ENCODE data around the gene TMEM33. TPM values are rescaled to one million over a fixed set of nuclear protein-coding genes. Genes with fewer than 3 reads are reported as not detected.

TMEM33 gene
- total RNA-seq, 1 donor from 2014 or later: 65.1 TPM

DNA sequence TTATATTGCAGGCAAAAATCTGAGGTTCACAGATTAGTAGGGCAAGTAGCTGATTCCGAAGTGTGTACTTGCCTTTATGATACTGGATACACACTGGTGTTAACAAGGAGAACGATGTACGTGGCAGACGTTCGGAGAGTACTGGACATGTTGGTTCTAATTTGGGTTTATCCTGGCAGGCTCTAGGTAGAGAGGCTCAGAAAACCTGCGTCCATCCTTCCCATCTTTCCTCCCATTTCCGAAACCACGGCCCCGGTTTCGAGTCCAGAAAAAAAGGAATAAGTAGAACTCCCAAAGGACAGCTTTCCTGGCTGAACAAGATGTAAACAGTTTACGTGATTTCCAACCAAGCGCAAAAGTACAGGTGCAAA is 54.8 kb downstream of the TMEM33 start:
- Histone ChIP-seq H3K36me3 (no peaks in the 10 kb centered on the region), H3K27ac (peak overlapping the region; percentile 81 to 93), H3K27me3 (no peaks in the 10 kb centered on the region), H3K9me3 (no peaks in the 10 kb centered on the region), H3K4me3 (peak overlapping the region; percentile 78 to 99), H3K4me1 (peaks cover 7 to 17% of the 10 kb centered on the region in 2 donors)
- TF ChIP-seq, protein P1, sequence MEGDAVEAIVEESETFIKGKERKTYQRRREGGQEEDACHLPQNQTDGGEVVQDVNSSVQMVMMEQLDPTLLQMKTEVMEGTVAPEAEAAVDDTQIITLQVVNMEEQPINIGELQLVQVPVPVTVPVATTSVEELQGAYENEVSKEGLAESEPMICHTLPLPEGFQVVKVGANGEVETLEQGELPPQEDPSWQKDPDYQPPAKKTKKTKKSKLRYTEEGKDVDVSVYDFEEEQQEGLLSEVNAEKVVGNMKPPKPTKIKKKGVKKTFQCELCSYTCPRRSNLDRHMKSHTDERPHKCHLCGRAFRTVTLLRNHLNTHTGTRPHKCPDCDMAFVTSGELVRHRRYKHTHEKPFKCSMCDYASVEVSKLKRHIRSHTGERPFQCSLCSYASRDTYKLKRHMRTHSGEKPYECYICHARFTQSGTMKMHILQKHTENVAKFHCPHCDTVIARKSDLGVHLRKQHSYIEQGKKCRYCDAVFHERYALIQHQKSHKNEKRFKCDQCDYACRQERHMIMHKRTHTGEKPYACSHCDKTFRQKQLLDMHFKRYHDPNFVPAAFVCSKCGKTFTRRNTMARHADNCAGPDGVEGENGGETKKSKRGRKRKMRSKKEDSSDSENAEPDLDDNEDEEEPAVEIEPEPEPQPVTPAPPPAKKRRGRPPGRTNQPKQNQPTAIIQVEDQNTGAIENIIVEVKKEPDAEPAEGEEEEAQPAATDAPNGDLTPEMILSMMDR (IDR thresholded peaks at IDR 0.05): no peak
- DNase-seq (ENCODE audit: low spot score in 2 of 2): no peak
- intact Hi-C loops (cut with DNase I): loop anchor here (1.0 kb wide), 1 partner anchor 55 kb away; the partner anchor contains the start of gene TMEM33

DNA sequence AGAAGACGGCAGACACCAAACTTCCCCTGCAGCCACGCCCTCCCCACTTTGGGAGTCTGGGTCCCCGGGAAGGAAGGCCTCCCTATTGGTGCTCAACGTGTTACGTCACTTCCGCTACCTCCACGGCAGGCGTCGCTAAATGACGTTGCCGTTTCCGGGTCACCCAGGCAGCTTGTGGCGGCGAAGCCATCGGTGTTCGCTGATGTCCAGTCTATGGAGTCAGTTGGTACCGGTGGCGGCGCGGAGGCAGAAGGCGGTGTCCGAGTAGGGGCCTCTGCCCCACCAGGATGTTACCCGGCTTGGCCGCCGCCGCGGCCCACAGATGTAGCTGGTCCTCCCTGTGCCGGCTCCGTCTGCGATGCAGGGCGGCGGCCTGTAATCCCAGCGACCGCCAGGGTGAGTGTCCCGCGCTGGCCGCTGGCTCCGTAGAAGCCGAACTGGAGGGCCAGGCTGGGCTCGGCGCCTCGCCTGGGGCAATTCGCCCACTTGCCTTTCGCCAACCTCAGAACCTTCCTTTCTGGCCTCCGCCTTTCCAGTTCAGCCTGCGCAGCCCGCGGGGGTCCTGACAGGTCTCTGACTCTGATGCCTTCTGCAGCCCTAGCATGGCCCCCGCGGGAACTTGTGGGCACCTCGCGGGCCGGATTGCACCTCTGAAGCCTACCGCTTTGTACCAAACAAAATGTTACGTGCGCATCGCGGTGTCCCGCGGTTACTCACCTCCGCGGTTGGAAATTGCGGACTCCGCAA is 55.3 kb downstream of the TMEM33 start, which contains the start of gene SLC30A9:
Gene SLC30A9, plus strand, starts transcription at position 166 of the 747 bp plus-strand sequence. Its CDS starts 122 bp downstream, at position 288.
- Histone ChIP-seq H3K4me1 (peaks cover 7 to 17% of the 10 kb centered on the region in 2 donors), H3K27me3 (no peaks in the 10 kb centered on the region), H3K36me3 (no peaks in the 10 kb centered on the region), H3K4me3 (peak within 1 kb of the TSS; percentile 78 to 99), H3K27ac (peak within 1 kb of the TSS; percentile 81 to 93), H3K9me3 (no peaks in the 10 kb centered on the region)
- peak; percentile 88 to 98 for DNase-seq (ENCODE audit: low spot score in 2 of 2)
- intact Hi-C loops (cut with DNase I): loop anchor here (1.0 kb wide), 1 partner anchor 55 kb away; the partner anchor contains the start of gene TMEM33
- TF ChIP-seq, protein P1 (IDR thresholded peaks at IDR 0.05): peak; percentile 30 to 46 (median 40)

DNA sequence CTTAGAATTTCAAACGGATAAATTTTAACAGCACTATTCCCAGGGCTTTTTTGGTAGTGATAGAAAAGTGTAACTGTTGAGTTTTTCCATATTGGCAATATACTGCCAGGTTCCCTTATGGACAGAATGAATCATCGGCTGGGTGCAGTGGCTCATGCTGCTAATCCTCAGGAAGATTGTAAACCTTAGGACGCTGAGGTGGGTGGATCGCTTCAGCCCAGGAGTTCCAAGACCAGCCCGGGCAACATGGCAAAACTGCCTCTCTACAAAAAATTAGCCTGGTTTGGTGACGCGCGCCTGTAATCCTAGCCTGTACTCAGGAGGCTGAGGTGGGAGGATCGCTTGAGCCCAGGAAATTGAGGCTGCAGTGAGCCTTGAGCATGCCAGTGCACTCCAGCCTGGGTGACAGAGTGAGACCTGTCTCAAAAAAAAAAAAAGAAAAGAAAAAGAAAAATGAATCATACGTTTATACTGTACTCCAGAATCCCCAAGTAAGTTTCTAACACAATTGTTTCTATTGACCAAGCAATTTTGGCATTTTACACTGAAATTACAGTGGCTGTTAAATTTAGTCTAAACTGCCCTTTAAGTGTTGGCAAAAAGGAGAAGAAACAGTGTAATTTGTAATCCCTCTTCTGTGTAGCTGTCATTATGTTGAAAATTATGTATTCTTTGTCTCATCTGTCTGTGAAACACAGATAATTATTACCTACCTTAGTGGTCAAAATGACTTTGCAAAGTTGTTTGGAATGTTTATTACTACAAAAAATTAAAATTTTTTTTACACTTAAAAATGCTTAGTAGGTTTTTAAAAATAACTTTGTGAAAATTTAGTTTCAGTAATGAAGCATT is 56.9 kb downstream of the TMEM33 start:
- TF ChIP-seq, protein P1 (IDR thresholded peaks at IDR 0.05): no peak
- H3K27me3 ChIP-seq: no peaks in the 10 kb centered on the region
- intact Hi-C loops (cut with DNase I): no loop called here
- H3K4me1 ChIP-seq: peaks cover 7 to 17% of the 10 kb centered on the region in 2 donors
- H3K4me3 ChIP-seq: peak overlapping the region in 1 of 2 donors; percentile 78
- H3K9me3 ChIP-seq: no peaks in the 10 kb centered on the region
- no peak overlapping the region for H3K27ac ChIP-seq
- no peaks in the 10 kb centered on the region for H3K36me3 ChIP-seq
- no peak for DNase-seq (ENCODE audit: low spot score in 2 of 2)

DNA sequence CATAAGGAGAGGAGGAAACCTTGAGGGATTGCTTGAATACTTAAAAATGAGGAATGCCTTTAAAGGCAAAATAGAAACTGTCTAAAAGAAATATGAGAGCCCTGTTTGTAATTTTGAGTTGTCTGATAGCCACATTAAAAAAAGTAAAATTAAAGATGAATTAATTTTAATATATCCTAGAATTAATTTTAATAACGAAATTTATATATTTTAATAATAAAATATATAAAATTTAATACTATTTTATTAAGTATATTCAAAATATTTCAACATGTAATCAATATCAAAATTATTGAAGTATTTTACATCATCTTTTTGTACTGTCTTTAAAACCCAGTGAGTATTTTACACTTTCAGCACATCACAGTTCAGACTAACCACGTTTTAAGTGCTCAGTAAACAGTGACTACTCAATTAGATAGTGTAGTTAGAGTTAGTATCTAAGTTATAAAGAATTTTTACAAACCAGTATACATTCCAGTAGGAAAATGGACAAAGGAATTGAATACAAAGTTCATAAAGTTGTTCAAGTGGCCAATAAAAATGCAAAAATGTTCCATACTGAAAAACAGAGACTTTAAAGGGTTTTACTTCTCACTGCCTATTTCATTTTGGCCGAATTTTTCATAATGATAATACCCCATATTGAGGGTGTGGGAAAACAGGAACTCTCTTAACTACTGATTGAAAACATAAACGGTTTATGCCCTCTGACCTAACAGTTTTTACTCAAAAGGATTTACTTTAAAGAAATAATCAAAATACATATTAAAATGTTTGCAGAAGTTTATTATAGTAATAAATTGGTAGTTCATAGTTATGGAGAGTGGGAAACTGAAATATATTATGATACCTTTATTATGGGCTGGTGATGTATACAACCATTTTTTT is 58.0 kb downstream of the TMEM33 start:
- Histone ChIP-seq H3K4me3 (no peak overlapping the region), H3K27ac (no peak overlapping the region), H3K36me3 (no peaks in the 10 kb centered on the region), H3K27me3 (no peaks in the 10 kb centered on the region), H3K4me1 (peaks cover 7 to 17% of the 10 kb centered on the region in 2 donors), H3K9me3 (no peaks in the 10 kb centered on the region)
- intact Hi-C loops (cut with DNase I): no loop called here
- no peak for DNase-seq (ENCODE audit: low spot score in 2 of 2)
- TF ChIP-seq, protein P1 (IDR thresholded peaks at IDR 0.05): no peak

DNA sequence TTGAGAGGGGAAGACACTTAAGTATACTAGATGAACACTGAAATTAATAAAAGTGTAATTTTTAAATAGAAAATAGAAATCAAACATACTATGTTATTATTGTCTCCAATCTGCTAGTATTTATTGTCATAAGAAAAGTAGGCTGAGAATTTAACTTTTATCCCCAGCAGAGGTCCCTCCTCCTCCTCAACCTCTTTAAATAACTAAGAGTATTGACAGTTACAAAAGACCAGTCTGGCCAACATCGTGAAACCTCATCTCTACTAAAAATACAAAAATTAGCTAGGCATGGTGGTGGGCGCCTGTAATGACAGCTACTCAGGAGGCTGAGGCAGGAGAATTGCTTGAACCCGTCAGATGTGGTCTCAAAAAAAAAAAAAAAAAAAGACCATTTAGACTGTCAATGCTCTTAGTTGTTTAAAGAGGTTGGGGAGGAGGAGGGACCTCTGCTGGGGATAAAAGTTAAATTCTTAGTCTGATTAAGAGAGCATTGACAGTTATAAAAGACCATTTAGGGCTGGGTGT is 59.3 kb downstream of the TMEM33 start:
- no peaks in the 10 kb centered on the region for H3K9me3 ChIP-seq
- H3K27ac ChIP-seq: no peak overlapping the region
- no peaks in the 10 kb centered on the region for H3K27me3 ChIP-seq
- peaks cover 7 to 13% of the 10 kb centered on the region in 2 donors for H3K4me1 ChIP-seq
- TF ChIP-seq, protein P1 (IDR thresholded peaks at IDR 0.05): no peak
- DNase-seq (ENCODE audit: low spot score in 2 of 2): no peak
- intact Hi-C loops (cut with DNase I): no loop called here
- H3K4me3 ChIP-seq: no peak overlapping the region
- no peaks in the 10 kb centered on the region for H3K36me3 ChIP-seq

All from ascending aorta (tissue), 2 donors.